A549 (cell line): ENCODE data around the gene LSP1. TPM values are rescaled to one million over a fixed set of nuclear protein-coding genes. Genes with fewer than 3 reads are reported as not detected.

Experiments
- ATAC-seq, 2 experiments: fragments of 200-7000 bp in 1 of 2; fragments of >200 bp in 1 of 2; cut with Nextera tagmentation in 1 of 2; cut with Tn5 transposase in 1 of 2; 3 replicates each; pipeline versions ENCODE4 v1.8.0 to v1.9.1; 2018 to 2020; ENCODE audit warnings: mild to moderate bottlenecking in 1 of 2, moderate library complexity in 1 of 2
- CTCF ChIA-PET: fragments of 300-600 bp; sonication (Branson Sonifier 250); formaldehyde crosslinking; extraction: SDS; loops from one replicate; lab custom pipeline; 2021; ENCODE audit warnings: antibody characterized with exemption, inconsistent platforms; lab: Yijun Ruan, JAX
- POLR2A ChIA-PET: fragments of 350-600 bp; formaldehyde crosslinking; extraction: SDS; loops from one replicate; lab custom pipeline; 2021; ENCODE audit warnings: antibody characterized with exemption, inconsistent platforms; lab: Yijun Ruan, JAX
- DNase-seq, 2 experiments: peaks; one replicate each; pipeline versions ENCODE4 v3.0.0 to v3.0.0-alpha.2; 2011 to 2016; ENCODE audit warnings: low read depth in 1 of 2, low spot score in 1 of 2
- FAIRE-seq: peaks from 2 replicates; lab custom pipeline; 2011; peaks lifted over from hg19 to GRCh38; lab: Jason Lieb, UNC
- H3K27ac ChIP-seq, 2 experiments: fragments of >200 bp; sonication (Bioruptor Twin); formaldehyde crosslinking; 3 replicates each; pipeline ENCODE4 v1.5.1; 2016 to 2017
- H3K4me1 ChIP-seq: fragments of >200 bp; sonication (Bioruptor Twin); formaldehyde crosslinking; 3 replicates; pipeline ENCODE4 v1.6.1; 2016
- H3K4me2 ChIP-seq: fragments of >200 bp; sonication (Bioruptor Twin); formaldehyde crosslinking; 3 replicates; pipeline ENCODE4 v1.6.1; 2016
- H3K4me3 ChIP-seq: fragments of >200 bp; sonication (Bioruptor Twin); formaldehyde crosslinking; 3 replicates; pipeline ENCODE4 v1.5.1; 2016
- H3K9me3 ChIP-seq: fragments of >200 bp; sonication (Bioruptor Twin); formaldehyde crosslinking; 3 replicates; pipeline ENCODE4 v1.6.1; 2016
- CBX2 ChIP-seq: fragments of 200-600 bp; sonication (generic); IDR thresholded peaks from 2 replicates; pipeline ENCODE4 v1.6.1; 2016; ENCODE audit warnings: low read depth, mild to moderate bottlenecking, borderline replicate concordance
- CBX8 ChIP-seq: fragments of 200-600 bp; sonication (generic); IDR thresholded peaks from 2 replicates; pipeline ENCODE4 v1.6.1; 2016
- CEBPB ChIP-seq, 2 experiments: fragments of >200 bp in 1 of 2; sonication (Bioruptor Twin) in 1 of 2; formaldehyde crosslinking in 1 of 2; IDR thresholded peaks; 2 replicates each; pipeline ENCODE4 v1.6.1; 2012 to 2016
- CHD2 ChIP-seq: fragments of 150-350 bp; IDR thresholded peaks from 2 replicates; pipeline ENCODE4 v1.6.1; 2014; ENCODE audit warnings: low read length; ENCODE audit not compliant: partially characterized antibody
- EHF ChIP-seq: fragments of 250-450 bp; sonication (Bioruptor Pico); IDR thresholded peaks from 2 replicates; pipeline ENCODE4 v1.5.0; 2020; ENCODE audit warnings: mild to moderate bottlenecking
- EHMT2 ChIP-seq: fragments of 200-600 bp; sonication (generic); IDR thresholded peaks from 2 replicates; pipeline ENCODE4 v1.6.1; 2016; ENCODE audit warnings: antibody characterized with exemption, low read depth, mild to moderate bottlenecking, moderate library complexity
- ELK1 ChIP-seq: fragments of 150-350 bp; IDR thresholded peaks from 2 replicates; pipeline ENCODE4 v1.6.1; 2014; ENCODE audit warnings: low read depth, mild to moderate bottlenecking, low read length
- GATA3 ChIP-seq: IDR thresholded peaks from 2 replicates; pipeline ENCODE4 v1.6.1; 2012; ENCODE audit warnings: borderline replicate concordance
- HDAC2 ChIP-seq: fragments of 200-600 bp; sonication (generic); IDR thresholded peaks from 2 replicates; pipeline ENCODE4 v1.6.1; 2016
- HOXA7 ChIP-seq: fragments of 250-450 bp; sonication (Bioruptor Pico); IDR thresholded peaks from 2 replicates; pipeline ENCODE4 v1.5.0; 2020; ENCODE audit warnings: mild to moderate bottlenecking, moderate library complexity
- JUNB ChIP-seq: fragments of >200 bp; sonication (Bioruptor Twin); formaldehyde crosslinking; IDR thresholded peaks from 2 replicates; pipeline ENCODE4 v1.6.1; 2016
- KDM1A ChIP-seq: fragments of 200-600 bp; sonication (generic); IDR thresholded peaks from 2 replicates; pipeline ENCODE4 v1.6.1; 2016; ENCODE audit warnings: low read depth, mild to moderate bottlenecking
- MAZ ChIP-seq: fragments of 150-350 bp; IDR thresholded peaks from 2 replicates; pipeline ENCODE4 v1.6.1; 2014; ENCODE audit warnings: antibody characterized with exemption, low read depth, low read length, borderline replicate concordance
- NFE2L2 ChIP-seq: fragments of 150-350 bp; conservative IDR thresholded peaks from 2 replicates; pipeline ENCODE4 v1.6.1; 2014; ENCODE audit warnings: low read length
- NPAS2 ChIP-seq: fragments of 250-450 bp; sonication (Bioruptor Pico); IDR thresholded peaks from 2 replicates; pipeline ENCODE4 v1.8.0; 2022; ENCODE audit warnings: mild to moderate bottlenecking, moderate library complexity, borderline replicate concordance
- PHF8 ChIP-seq: fragments of 200-600 bp; sonication (generic); IDR thresholded peaks from 2 replicates; pipeline ENCODE4 v1.6.1; 2016; ENCODE audit warnings: low read depth, mild to moderate bottlenecking, antibody characterized with exemption, moderate library complexity, borderline replicate concordance
- POLR2AphosphoS2 ChIP-seq: conservative IDR thresholded peaks from 2 replicates; pipeline ENCODE4 v1.6.1; 2012; ENCODE audit warnings: low read length, improper control_type of control experiment, inconsistent platforms
- RAD21 ChIP-seq, 2 experiments: fragments of >200 bp in 1 of 2; sonication (Bioruptor Twin) in 1 of 2; formaldehyde crosslinking in 1 of 2; IDR thresholded peaks in 1 of 2; conservative IDR thresholded peaks in 1 of 2; 2 replicates in 1 of 2; 3 replicates in 1 of 2; pipeline ENCODE4 v1.6.1; 2012 to 2018; ENCODE audit warnings: inconsistent platforms in 1 of 2
- TP53 ChIP-seq: fragments of 250-450 bp; sonication (Bioruptor Pico); IDR thresholded peaks from 2 replicates; pipeline ENCODE4 v1.5.0; 2021; ENCODE audit warnings: mild to moderate bottlenecking, moderate library complexity
- WGBS: methylation state at CpG from one replicate; pipeline ENCODE4 v1.1.6; 2017; ENCODE audit errors: missing lambda C conversion rate; 5-methylcytosine and 5-hydroxymethylcytosine counted together
- polyA plus RNA-seq, 4 experiments: library from polyadenylated mRNA; depleted of rRNA in 3 of 4; stranded (reverse); fragments of >200 nt; fragmentation: RNase III in 1 of 4; extraction: RNeasy Plus Mini Kit Qiagen cat#74134 plus additional on column Dnase treatment in 1 of 4; gene quantifications; 2 replicates in 3 of 4; 3 replicates in 1 of 4; pipeline ENCODE4 v1.2.3, GENCODE V29; 2011 to 2017
- TF ChIP-seq, protein P1 (sequence below): fragments of >200 bp; sonication (Bioruptor Twin); formaldehyde crosslinking; IDR thresholded peaks from 3 replicates; pipeline ENCODE4 v1.5.1; 2016
- TF ChIP-seq, protein P2 (sequence below): IDR thresholded peaks from 2 replicates; pipeline ENCODE4 v1.6.1; 2012

LSP1 gene
- polyA plus RNA-seq, 2 of the 4 experiments (the other 2 are of a cell fraction): 0.67 to 3.5 TPM

- ChIA-PET CTCF (interaction anchor here (0.5 to 9.6 kb wide), 20 partner anchors 9 to 345 kb away, joined by 3 to 75 read pairs (median 5); partner anchors contain the start of gene SYT8), POLR2A (no interaction called here)
- TF ChIP-seq CBX2 (no peak), TP53 (CRISPR knock-in tag) (no peak), KDM1A (no peak), CHD2 (no peak), RAD21 (conservative IDR thresholded peaks at IDR 0.05 in 1 of 2, IDR thresholded peaks at IDR 0.05 in 1 of 2) (peak; percentile 25 to 44; a peak in 3 of 5 replicates), NPAS2 (no peak), NFE2L2 (no peak), JUNB (no peak), EHF (CRISPR knock-in tag) (no peak)
- TF ChIP-seq, protein P1, sequence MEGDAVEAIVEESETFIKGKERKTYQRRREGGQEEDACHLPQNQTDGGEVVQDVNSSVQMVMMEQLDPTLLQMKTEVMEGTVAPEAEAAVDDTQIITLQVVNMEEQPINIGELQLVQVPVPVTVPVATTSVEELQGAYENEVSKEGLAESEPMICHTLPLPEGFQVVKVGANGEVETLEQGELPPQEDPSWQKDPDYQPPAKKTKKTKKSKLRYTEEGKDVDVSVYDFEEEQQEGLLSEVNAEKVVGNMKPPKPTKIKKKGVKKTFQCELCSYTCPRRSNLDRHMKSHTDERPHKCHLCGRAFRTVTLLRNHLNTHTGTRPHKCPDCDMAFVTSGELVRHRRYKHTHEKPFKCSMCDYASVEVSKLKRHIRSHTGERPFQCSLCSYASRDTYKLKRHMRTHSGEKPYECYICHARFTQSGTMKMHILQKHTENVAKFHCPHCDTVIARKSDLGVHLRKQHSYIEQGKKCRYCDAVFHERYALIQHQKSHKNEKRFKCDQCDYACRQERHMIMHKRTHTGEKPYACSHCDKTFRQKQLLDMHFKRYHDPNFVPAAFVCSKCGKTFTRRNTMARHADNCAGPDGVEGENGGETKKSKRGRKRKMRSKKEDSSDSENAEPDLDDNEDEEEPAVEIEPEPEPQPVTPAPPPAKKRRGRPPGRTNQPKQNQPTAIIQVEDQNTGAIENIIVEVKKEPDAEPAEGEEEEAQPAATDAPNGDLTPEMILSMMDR: peak; percentile 14; the same call in 1 of the 3 replicates
- Histone ChIP-seq H3K9me3 (peaks cover 5% of the 10 kb centered on the region; the same call in 2 of the 3 replicates), H3K27ac (no peak overlapping the region), H3K4me1 (no peaks in the 10 kb centered on the region), H3K4me2 (no peak overlapping the region), H3K4me3 (no peak overlapping the region)
- DNase-seq (peak; percentile 32 to 59), FAIRE-seq (no peak), ATAC-seq (peak; percentile 81 to 92; a peak in 5 of 6 replicates)
- WGBS: 52% methylated on average over 14 of the region's 14 CpGs
Observed at GRCh38 chr11:1807264-1807995, 45.5 kb upstream of the LSP1 start.

- Histone ChIP-seq H3K9me3 (peaks cover 9% of the 10 kb centered on the region; the same call in 2 of the 3 replicates), H3K27ac (no peak overlapping the region), H3K4me3 (no peak overlapping the region), H3K4me1 (no peaks in the 10 kb centered on the region), H3K4me2 (no peak overlapping the region)
- DNase-seq (no peak), ATAC-seq (no peak), FAIRE-seq (no peak)
- ChIA-PET POLR2A (no interaction called here), CTCF (interaction anchor here (0.6 to 9.6 kb wide), 4 partner anchors 14 to 117 kb away, joined by 3 to 75 read pairs (median 37); partner anchors contain the start of gene SYT8)
- WGBS: 58% methylated on average over 10 of the region's 10 CpGs
- TF ChIP-seq JUNB: no peak
- TF ChIP-seq ELK1: no peak
- TF ChIP-seq POLR2AphosphoS2: no peak
- no peak for TF ChIP-seq CEBPB (IDR thresholded peaks at IDR 0.05)
- no peak for TF ChIP-seq MAZ
- TF ChIP-seq HDAC2: no peak
- no peak for TF ChIP-seq NPAS2
- no peak for TF ChIP-seq HOXA7
- no peak for TF ChIP-seq PHF8
- TF ChIP-seq, protein P2, sequence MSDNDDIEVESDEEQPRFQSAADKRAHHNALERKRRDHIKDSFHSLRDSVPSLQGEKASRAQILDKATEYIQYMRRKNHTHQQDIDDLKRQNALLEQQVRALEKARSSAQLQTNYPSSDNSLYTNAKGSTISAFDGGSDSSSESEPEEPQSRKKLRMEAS: no peak
- TF ChIP-seq GATA3: no peak
- no peak for TF ChIP-seq RAD21 (conservative IDR thresholded peaks at IDR 0.05 in 1 of 2, IDR thresholded peaks at IDR 0.05 in 1 of 2)
- TF ChIP-seq EHMT2: no peak
- no peak for TF ChIP-seq CBX8
Observed at GRCh38 chr11:1810761-1811160, 42.1 kb upstream of the LSP1 start.
